RPMI8226 (cell line): ENCODE measurements around the gene CFAP43.
"Not testable (repeated sequence)": the region's sequence is repeated elsewhere in the genome, so short reads cannot be mapped to it uniquely, and the experiment has no call there.

Experiments
- DNase-seq: peaks from one replicate; pipeline ENCODE4 v3.0.0-alpha.2; 2015

Gene CFAP43

GRCh38 chr10:104216631-104217030 lies 15.5 kb downstream of the CFAP43 start:
- DNase-seq, result no peak

- DNase-seq, result peak; percentile 18
These were observed 22.5 kb downstream of the CFAP43 start for GRCh38 chr10:104209575-104210198.

- DNase-seq, result no peak
These were observed 23.4 kb downstream of the CFAP43 start for GRCh38 chr10:104208730-104209129.

- DNase-seq, result no peak
These were observed 29.9 kb downstream of the CFAP43 start for GRCh38 chr10:104202231-104202630.

- no peak for DNase-seq
These were observed 30.5 kb downstream of the CFAP43 start for GRCh38 chr10:104201636-104202035.

- no peak for DNase-seq
These were observed 32.6 kb downstream of the CFAP43 start for GRCh38 chr10:104199567-104199966.

GRCh38 chr10:104197364-104197763 lies 34.8 kb downstream of the CFAP43 start:
- no peak for DNase-seq

- no peak for DNase-seq
These were observed 36.5 kb downstream of the CFAP43 start for GRCh38 chr10:104195706-104196105.

GRCh38 chr10:104193787-104194186 lies 38.4 kb downstream of the CFAP43 start:
- no peak for DNase-seq

GRCh38 chr10:104190695-104191094 lies 41.5 kb downstream of the CFAP43 start:
- no peak for DNase-seq

GRCh38 chr10:104183682-104184081 lies 48.5 kb downstream of the CFAP43 start:
- DNase-seq, result no peak

- DNase-seq, result not testable (repeated sequence)
These were observed 58.0 kb downstream of the CFAP43 start for GRCh38 chr10:104174136-104174535.

GRCh38 chr10:104170610-104171254 lies 61.4 kb downstream of the CFAP43 start:
- DNase-seq, result no peak

GRCh38 chr10:104155591-104155990 lies 76.6 kb downstream of the CFAP43 start:
- no peak for DNase-seq

- no peak for DNase-seq
These were observed 80.4 kb downstream of the CFAP43 start for GRCh38 chr10:104151737-104152136.

GRCh38 chr10:104150139-104150538 lies 82.0 kb downstream of the CFAP43 start:
- no peak for DNase-seq

GRCh38 chr10:104146882-104147281 lies 85.3 kb downstream of the CFAP43 start:
- DNase-seq, result no peak

GRCh38 chr10:104144931-104145330 lies 87.2 kb downstream of the CFAP43 start:
- DNase-seq, result no peak

GRCh38 chr10:104143829-104144228 lies 88.3 kb downstream of the CFAP43 start:
- DNase-seq, result no peak

- DNase-seq, result no peak
These were observed 90.1 kb downstream of the CFAP43 start for GRCh38 chr10:104142081-104142480.

GRCh38 chr10:104139221-104139620 lies 92.9 kb downstream of the CFAP43 start:
- DNase-seq, result peak; percentile 19

GRCh38 chr10:104138131-104138530 lies 94.0 kb downstream of the CFAP43 start:
- no peak for DNase-seq

- no peak for DNase-seq
These were observed 102.1 kb downstream of the CFAP43 start for GRCh38 chr10:104130041-104130440.

GRCh38 chr10:104128214-104128613 lies 104.0 kb downstream of the CFAP43 start:
- DNase-seq, result no peak

- peak; percentile 19 for DNase-seq
These were observed 104.8 kb downstream of the CFAP43 start for GRCh38 chr10:104127411-104127810.
